ENCODE measurements around the gene FNIP2.

The FNIP2 gene

DNA sequence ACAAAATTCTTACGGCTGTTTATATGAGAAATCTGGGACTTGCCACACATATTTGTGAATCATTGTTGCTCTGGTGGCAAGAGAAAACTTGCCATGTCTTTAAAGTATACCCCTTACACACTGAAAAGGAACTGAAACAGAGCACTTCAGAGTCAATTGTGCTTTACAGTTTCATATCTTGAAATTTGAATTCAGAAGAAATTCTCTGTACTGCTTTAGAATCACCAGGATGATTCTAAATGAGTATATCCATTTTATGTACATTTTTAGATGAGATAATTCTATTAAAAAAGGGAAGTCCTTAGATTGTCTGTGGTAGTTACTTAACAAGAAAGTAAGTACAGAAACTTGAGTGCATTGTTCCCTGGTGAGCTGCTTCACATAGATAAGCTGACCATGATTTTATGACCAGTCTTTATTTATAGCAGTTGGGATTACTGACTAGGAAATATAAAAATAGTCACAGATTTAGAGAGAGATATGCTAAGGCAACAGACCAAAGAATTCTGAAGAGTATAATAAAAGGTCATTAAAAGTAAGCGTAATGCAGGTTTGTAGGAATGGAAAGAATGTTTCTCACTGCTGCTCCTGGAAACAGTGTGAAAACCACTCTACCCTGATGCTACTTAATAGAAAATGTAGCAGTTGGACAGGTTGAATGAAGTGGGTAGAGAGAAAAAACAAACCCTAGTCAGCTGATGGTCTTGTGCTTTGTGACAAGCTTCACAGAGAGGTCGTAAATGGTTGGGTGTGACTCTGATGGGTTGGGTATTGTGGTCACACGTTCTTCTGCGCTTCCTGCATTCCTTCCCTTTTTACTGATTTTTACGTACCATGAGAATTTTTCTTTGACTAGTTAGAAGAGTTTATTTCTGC, 41.0 kb downstream of the FNIP2 start:
- TF ChIP-seq, protein P1, sequence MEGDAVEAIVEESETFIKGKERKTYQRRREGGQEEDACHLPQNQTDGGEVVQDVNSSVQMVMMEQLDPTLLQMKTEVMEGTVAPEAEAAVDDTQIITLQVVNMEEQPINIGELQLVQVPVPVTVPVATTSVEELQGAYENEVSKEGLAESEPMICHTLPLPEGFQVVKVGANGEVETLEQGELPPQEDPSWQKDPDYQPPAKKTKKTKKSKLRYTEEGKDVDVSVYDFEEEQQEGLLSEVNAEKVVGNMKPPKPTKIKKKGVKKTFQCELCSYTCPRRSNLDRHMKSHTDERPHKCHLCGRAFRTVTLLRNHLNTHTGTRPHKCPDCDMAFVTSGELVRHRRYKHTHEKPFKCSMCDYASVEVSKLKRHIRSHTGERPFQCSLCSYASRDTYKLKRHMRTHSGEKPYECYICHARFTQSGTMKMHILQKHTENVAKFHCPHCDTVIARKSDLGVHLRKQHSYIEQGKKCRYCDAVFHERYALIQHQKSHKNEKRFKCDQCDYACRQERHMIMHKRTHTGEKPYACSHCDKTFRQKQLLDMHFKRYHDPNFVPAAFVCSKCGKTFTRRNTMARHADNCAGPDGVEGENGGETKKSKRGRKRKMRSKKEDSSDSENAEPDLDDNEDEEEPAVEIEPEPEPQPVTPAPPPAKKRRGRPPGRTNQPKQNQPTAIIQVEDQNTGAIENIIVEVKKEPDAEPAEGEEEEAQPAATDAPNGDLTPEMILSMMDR (IDR thresholded peaks at IDR 0.05; ENCODE audit: insufficient read depth, low read depth, low read length, missing control alignments): no peak
- peak; percentile 63 for DNase-seq (ENCODE audit: low read depth)
- H3K4me3 ChIP-seq (ENCODE audit: low read depth, low read length): no peak overlapping the region

DNA sequence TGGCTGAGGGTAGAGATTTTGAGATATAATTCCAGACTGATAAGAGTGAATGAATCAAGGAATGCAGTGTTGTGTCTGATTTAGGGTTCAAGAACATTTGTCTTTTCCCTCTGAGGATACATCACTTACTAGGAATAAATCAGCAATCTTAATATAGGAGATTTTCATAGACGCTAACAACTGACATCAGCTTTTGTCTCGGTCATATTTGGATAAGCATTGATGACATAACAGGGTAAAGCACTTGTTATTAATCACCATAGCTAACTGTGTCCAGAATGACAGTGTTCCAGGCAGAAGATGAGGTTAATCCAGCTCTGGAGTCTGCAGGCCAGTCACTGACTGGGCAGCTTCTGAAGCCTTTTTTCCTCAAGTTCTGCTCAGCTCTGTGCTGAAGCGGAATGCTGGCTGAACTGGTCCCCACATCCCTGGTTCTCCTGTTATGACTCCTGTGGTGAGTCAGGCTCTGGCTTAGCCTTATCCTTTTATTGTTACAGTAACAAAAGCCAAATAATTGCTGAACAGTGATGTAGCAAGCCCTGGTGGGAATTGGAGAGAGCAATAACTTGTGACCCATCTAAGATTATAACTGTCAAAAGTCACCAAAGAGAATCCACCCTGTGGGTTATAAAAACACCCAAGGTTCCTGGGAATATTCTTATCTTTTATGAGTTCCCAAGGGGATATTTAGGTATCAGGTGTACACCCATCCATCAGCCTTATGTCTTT, 41.8 kb downstream of the FNIP2 start:
- H3K4me3 ChIP-seq (ENCODE audit: low read depth, low read length): no peak overlapping the region
- TF ChIP-seq, protein P1 (IDR thresholded peaks at IDR 0.05; ENCODE audit: insufficient read depth, low read depth, low read length, missing control alignments): no peak

DNA sequence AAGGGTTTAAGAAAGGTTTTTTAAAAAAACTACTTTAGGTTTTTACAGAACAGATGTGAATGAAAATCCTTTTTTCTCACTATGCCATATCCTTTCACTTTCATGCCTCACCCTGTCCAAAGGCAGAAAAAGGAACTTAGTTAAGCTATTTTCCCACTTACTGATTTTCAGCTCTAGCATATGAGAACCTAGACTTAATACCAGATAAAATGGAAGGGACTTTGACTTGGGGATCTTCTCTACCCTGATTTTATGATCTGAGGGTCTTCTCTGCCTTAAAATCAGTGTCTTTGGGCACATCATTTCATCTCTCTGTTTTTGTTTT, 42.4 kb downstream of the FNIP2 start:
- TF ChIP-seq, protein P1 (IDR thresholded peaks at IDR 0.05; ENCODE audit: insufficient read depth, low read depth, low read length, missing control alignments): no peak
- H3K4me3 ChIP-seq (ENCODE audit: low read depth, low read length): no peak overlapping the region; the same call in 1 of the 2 replicates
- DNase-seq (ENCODE audit: low read depth): no peak

More for the DNA sequence above, 41.8 kb downstream of the FNIP2 start:
- no peak for DNase-seq (ENCODE audit: low read depth)

DNA sequence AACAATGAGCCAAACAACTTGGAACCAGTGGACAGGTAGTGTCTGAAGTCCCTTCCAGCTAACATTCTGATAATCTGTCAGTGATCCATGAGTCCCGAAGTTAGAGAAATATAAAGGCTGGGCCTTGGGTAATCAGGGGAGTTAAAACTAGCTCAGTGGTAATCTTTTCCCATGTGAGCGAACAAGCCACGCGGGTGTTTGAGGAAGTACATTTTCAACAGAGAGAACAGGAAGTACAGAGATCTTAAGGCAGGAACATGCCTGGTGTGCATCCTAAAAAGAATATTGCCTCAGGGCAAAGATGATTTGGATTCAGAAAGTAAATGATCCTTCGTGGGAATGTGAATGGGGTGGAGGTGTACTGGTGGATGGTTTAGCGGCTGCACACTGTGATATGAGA, 42.9 kb downstream of the FNIP2 start:
- no peak for DNase-seq (ENCODE audit: low read depth)
- TF ChIP-seq, protein P1 (IDR thresholded peaks at IDR 0.05; ENCODE audit: insufficient read depth, low read depth, low read length, missing control alignments): no peak
- no peak overlapping the region for H3K4me3 ChIP-seq (ENCODE audit: low read depth, low read length)

DNA sequence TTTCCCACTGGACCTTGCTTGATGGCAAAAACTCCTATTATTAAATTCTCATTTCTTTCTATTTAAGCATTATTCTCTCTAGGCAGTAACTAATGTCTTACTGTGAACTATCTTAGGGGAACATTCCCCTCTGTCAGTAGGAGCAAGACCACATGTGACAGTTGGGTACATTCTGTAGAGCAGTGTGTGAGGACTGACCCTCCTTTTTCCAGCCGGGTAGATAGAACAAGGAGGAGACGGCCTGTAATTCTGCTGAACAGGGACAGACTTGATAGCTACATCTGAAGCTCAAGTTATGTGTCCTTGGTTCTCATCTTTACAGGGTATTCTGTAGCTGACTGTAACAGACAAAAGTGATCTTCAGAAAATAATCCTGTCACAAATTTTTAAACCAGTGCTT, 43.3 kb downstream of the FNIP2 start:
- TF ChIP-seq, protein P1 (IDR thresholded peaks at IDR 0.05; ENCODE audit: insufficient read depth, low read depth, low read length, missing control alignments): no peak
- H3K4me3 ChIP-seq (ENCODE audit: low read depth, low read length): no peak overlapping the region
- DNase-seq (ENCODE audit: low read depth): no peak

DNA sequence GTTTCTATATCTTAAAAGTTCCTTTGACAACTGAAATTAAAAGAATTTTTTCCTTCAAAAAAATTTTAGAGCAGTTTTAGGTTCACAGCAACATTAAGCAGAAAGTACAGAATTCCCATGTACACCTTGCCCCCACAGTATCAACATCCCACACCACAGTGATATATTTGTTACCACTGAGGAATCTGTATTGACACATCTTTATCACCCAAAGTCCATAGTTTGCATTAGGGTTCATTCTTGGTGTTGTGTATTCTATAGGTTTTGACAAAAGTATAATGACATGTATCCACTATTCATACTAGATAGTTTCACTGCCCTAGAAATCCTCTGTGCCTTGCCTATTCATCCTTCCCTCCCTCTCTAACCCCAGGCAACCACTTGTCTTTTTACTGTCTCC, 43.7 kb downstream of the FNIP2 start:
- TF ChIP-seq, protein P1 (IDR thresholded peaks at IDR 0.05; ENCODE audit: insufficient read depth, low read depth, low read length, missing control alignments): no peak
- H3K4me3 ChIP-seq (ENCODE audit: low read depth, low read length): no peak overlapping the region
- DNase-seq (ENCODE audit: low read depth): no peak
